ENCODE results near the gene THBS2. TPM values are rescaled to one million over a fixed set of nuclear protein-coding genes. Genes with fewer than 3 reads are reported as not detected.

The THBS2 gene
- total RNA-seq, 6 experiments from 2014 or later, result 2.7 to 28.7 (median 7.8) TPM

GRCh38 chr6:169176361-169176991 lies 77.2 kb downstream of the THBS2 start:
- DNase-seq (no peak), ATAC-seq (no peak)
- Histone ChIP-seq H3K4me3 (no peak overlapping the region), H3K36me3 (no peaks in the 10 kb centered on the region), H3K4me1 (no peaks in the 10 kb centered on the region), H3K27ac (no peak overlapping the region), H3K27me3 (no peaks in the 10 kb centered on the region), H3K9me3 (no peaks in the 10 kb centered on the region)
- WGBS (ENCODE audit: insufficient coverage, low coverage, low lambda C conversion rate, missing lambda C conversion rate), result 54% methylated on average over 11 of the region's 15 CpGs
- TF ChIP-seq CTCF (IDR thresholded peaks at IDR 0.05) (no peak), POLR2A (IDR thresholded peaks at IDR 0.05) (no peak)
- intact Hi-C loops (cut with DNase I), result no loop called here

GRCh38 chr6:169175360-169175887 lies 78.2 kb downstream of the THBS2 start:
- no peak for TF ChIP-seq POLR2A (IDR thresholded peaks at IDR 0.05)
- H3K27ac ChIP-seq, result no peak overlapping the region
- ATAC-seq (no peak), DNase-seq (no peak)
- no peaks in the 10 kb centered on the region for H3K27me3 ChIP-seq
- no peaks in the 10 kb centered on the region for H3K36me3 ChIP-seq
- no peaks in the 10 kb centered on the region for H3K9me3 ChIP-seq
- no peak overlapping the region for H3K4me3 ChIP-seq
- intact Hi-C loops (cut with DNase I), result no loop called here
- H3K4me1 ChIP-seq, result no peaks in the 10 kb centered on the region
- WGBS (ENCODE audit: insufficient coverage, low coverage, low lambda C conversion rate, missing lambda C conversion rate), result 70% methylated on average over 15 of the region's 15 CpGs

- Histone ChIP-seq H3K4me1 (no peaks in the 10 kb centered on the region), H3K9me3 (no peaks in the 10 kb centered on the region), H3K27me3 (no peaks in the 10 kb centered on the region), H3K36me3 (no peaks in the 10 kb centered on the region), H3K4me3 (no peak overlapping the region), H3K27ac (no peak overlapping the region)
- ATAC-seq (no peak), DNase-seq (no peak)
- 68% methylated on average over 22 of the region's 28 CpGs for WGBS (ENCODE audit: insufficient coverage, low coverage, low lambda C conversion rate, missing lambda C conversion rate)
- TF ChIP-seq POLR2A (IDR thresholded peaks at IDR 0.05) (no peak), CTCF (IDR thresholded peaks at IDR 0.05) (no peak)
- intact Hi-C loops (cut with DNase I), result no loop called here
Measured at GRCh38 chr6:169174516-169175359, 78.9 kb downstream of the THBS2 start.

- 82% methylated on average over 19 of the region's 25 CpGs for WGBS (ENCODE audit: insufficient coverage, low coverage, low lambda C conversion rate, missing lambda C conversion rate)
- Histone ChIP-seq H3K27ac (no peak overlapping the region), H3K36me3 (no peaks in the 10 kb centered on the region), H3K27me3 (no peaks in the 10 kb centered on the region), H3K4me3 (no peak overlapping the region), H3K9me3 (no peaks in the 10 kb centered on the region), H3K4me1 (no peaks in the 10 kb centered on the region)
- ATAC-seq (no peak), DNase-seq (no peak)
- intact Hi-C loops (cut with DNase I), result no loop called here
- TF ChIP-seq CTCF (IDR thresholded peaks at IDR 0.05), result no peak
- no peak for TF ChIP-seq POLR2A (IDR thresholded peaks at IDR 0.05)
Measured at GRCh38 chr6:169173532-169174268, 79.9 kb downstream of the THBS2 start.
